A673 (cell line): Measurements from ENCODE around the gene ZNF277. TPM values are rescaled to one million over a fixed set of nuclear protein-coding genes. Genes with fewer than 3 reads are reported as not detected.
"Not testable (repeated sequence)": the region's sequence is repeated elsewhere in the genome, so short reads cannot be mapped to it uniquely, and the experiment has no call there.

Experiments used
- BruUV-seq: library from RNA; stranded (reverse); fragments of 400-500 nt; replicated peaks from 2 replicates; lab custom pipeline; 2021; lab: Mats Ljungman, UMichigan
- CTCF ChIA-PET: fragments of 300-600 bp; sonication (Branson Sonifier 250); formaldehyde crosslinking; loops from one replicate; lab custom pipeline; 2022; ENCODE audit warnings: antibody characterized with exemption; lab: Charles Lee
- POLR2A ChIA-PET: fragments of 300-600 bp; sonication (Branson Sonifier 250); formaldehyde crosslinking; loops from one replicate; lab custom pipeline; 2022; ENCODE audit warnings: antibody characterized with exemption; ENCODE audit not compliant: low non-redundant PET; lab: Charles Lee
- DNase-seq: peaks from one replicate; pipeline ENCODE4 v3.0.0-alpha.2; 2015; ENCODE audit warnings: low spot score
- H3K27ac ChIP-seq: fragments of 200-600 bp; sonication (generic); 2 replicates; pipeline ENCODE4 v1.5.1; 2016; ENCODE audit warnings: mixed run types, low read depth, mild to moderate bottlenecking, mixed read lengths, antibody characterized with exemption, low read length; ENCODE audit not compliant: poor library complexity, severe bottlenecking
- H3K27me3 ChIP-seq: fragments of 200-600 bp; sonication (generic); replicated peaks from 2 replicates; pipeline ENCODE4 v1.6.1; 2017; ENCODE audit warnings: mixed run types, low read depth, mild to moderate bottlenecking, mixed read lengths, antibody characterized with exemption, low read length; ENCODE audit not compliant: insufficient read depth, poor library complexity
- H3K36me3 ChIP-seq: fragments of 200-600 bp; sonication (generic); 2 replicates; pipeline ENCODE4 v1.6.1; 2016; ENCODE audit warnings: mixed run types, mild to moderate bottlenecking, mixed read lengths, antibody characterized with exemption, low read length; ENCODE audit not compliant: insufficient read depth, poor library complexity, severe bottlenecking
- H3K4me1 ChIP-seq: fragments of 200-600 bp; sonication (generic); 2 replicates; pipeline ENCODE4 v1.6.1; 2017; ENCODE audit warnings: mixed run types, mild to moderate bottlenecking, mixed read lengths, antibody characterized with exemption, low read length; ENCODE audit not compliant: insufficient read depth, poor library complexity, severe bottlenecking
- H3K4me3 ChIP-seq: fragments of 200-600 bp; sonication (generic); 2 replicates; pipeline ENCODE4 v1.5.1; 2016; ENCODE audit warnings: low read depth, mixed run types, mild to moderate bottlenecking, mixed read lengths, low read length; ENCODE audit not compliant: poor library complexity, severe bottlenecking
- H3K9me3 ChIP-seq: fragments of 200-600 bp; sonication (generic); 2 replicates; pipeline ENCODE4 v1.6.1; 2016; ENCODE audit warnings: mixed run types, low read depth, mild to moderate bottlenecking, mixed read lengths, antibody characterized with exemption, low read length; ENCODE audit not compliant: poor library complexity, severe bottlenecking
- CTCF ChIP-seq: fragments of 300-800, 200-600 bp; sonication (generic); conservative IDR thresholded peaks from 2 replicates; pipeline ENCODE4 v1.5.1; 2017; ENCODE audit warnings: low read depth, mild to moderate bottlenecking, antibody characterized with exemption, low read length, moderate library complexity, mixed read lengths
- EZH2 ChIP-seq: fragments of 200-600 bp; sonication (generic); IDR thresholded peaks from 2 replicates; pipeline ENCODE4 v1.6.1; 2017; ENCODE audit warnings: borderline replicate concordance, low read depth, mild to moderate bottlenecking, mixed read lengths, antibody characterized with exemption, low read length; ENCODE audit not compliant: poor library complexity, severe bottlenecking
- intact Hi-C: fragments of 100-400 bp; cut with micrococcal nuclease; formaldehyde crosslinking; loops from one replicate; pipeline ENCODE4 v1.10.0; 2022; ENCODE audit not compliant: unreplicated experiment
- total RNA-seq: library from RNA; stranded (reverse); gene quantifications from 2 replicates; pipeline ENCODE4 v1.2.3, GENCODE V29; 2021

ZNF277 gene
- total RNA-seq, 1 experiment from 2014 or later = 17.7 TPM

GRCh38 chr7:112306903-112307302 lies 100.4 kb downstream of the ZNF277 start:
- BruUV-seq = no TSS peak
- intact Hi-C loops = no loop called here
- no peaks in the 10 kb centered on the region for H3K27me3 ChIP-seq
- H3K4me1 ChIP-seq = peaks cover 4% of the 10 kb centered on the region
- H3K9me3 ChIP-seq = no peaks in the 10 kb centered on the region
- H3K4me3 ChIP-seq = no peak overlapping the region
- no peak for TF ChIP-seq CTCF
- TF ChIP-seq EZH2 = no peak
- H3K36me3 ChIP-seq = no peaks in the 10 kb centered on the region
- ChIA-PET CTCF (no interaction called here), POLR2A (no interaction called here)
- DNase-seq = no peak
- no peak overlapping the region for H3K27ac ChIP-seq

GRCh38 chr7:112307506-112307905 lies 101.0 kb downstream of the ZNF277 start:
- DNase-seq = no peak
- no peak for TF ChIP-seq EZH2
- no peak for TF ChIP-seq CTCF
- ChIA-PET POLR2A (no interaction called here), CTCF (no interaction called here)
- intact Hi-C loops = no loop called here
- Histone ChIP-seq H3K4me1 (peaks cover 2% of the 10 kb centered on the region), H3K27ac (no peak overlapping the region), H3K27me3 (no peaks in the 10 kb centered on the region), H3K36me3 (no peaks in the 10 kb centered on the region), H3K4me3 (no peak overlapping the region), H3K9me3 (no peaks in the 10 kb centered on the region)
- no TSS peak for BruUV-seq

GRCh38 chr7:112308974-112309373 lies 102.5 kb downstream of the ZNF277 start:
- intact Hi-C loops = no loop called here
- no peaks in the 10 kb centered on the region for H3K27me3 ChIP-seq
- H3K27ac ChIP-seq = no peak overlapping the region
- ChIA-PET CTCF (no interaction called here), POLR2A (no interaction called here)
- no peak for TF ChIP-seq EZH2
- TF ChIP-seq CTCF = no peak
- no peak overlapping the region for H3K4me3 ChIP-seq
- H3K36me3 ChIP-seq = no peaks in the 10 kb centered on the region
- DNase-seq = no peak
- no TSS peak for BruUV-seq
- no peaks in the 10 kb centered on the region for H3K9me3 ChIP-seq
- no peaks in the 10 kb centered on the region for H3K4me1 ChIP-seq

- not testable (repeated sequence) for BruUV-seq
These were observed 110.3 kb downstream of the ZNF277 start for GRCh38 chr7:112316803-112317202.

More at GRCh38 chr7:112316803-112317202, 110.3 kb downstream of the ZNF277 start:
- intact Hi-C loops, H3K36me3 ChIP-seq, H3K27ac ChIP-seq, H3K27me3 ChIP-seq, POLR2A ChIA-PET, H3K4me1 ChIP-seq, DNase-seq, H3K9me3 ChIP-seq, CTCF ChIA-PET, H3K4me3 ChIP-seq: not testable (repeated sequence)
